HL-60 (cell line): Measurements from ENCODE around the gene DIP2C.

Source experiments
- CTCF ChIP-seq: IDR thresholded peaks from one replicate; pipeline ENCODE4 v1.5.1; 2011; ENCODE audit warnings: low read length, control low read depth, inconsistent platforms; ENCODE audit not compliant: insufficient read depth
- POLR2AphosphoS5 ChIP-seq: IDR thresholded peaks from 2 replicates; pipeline ENCODE4 v1.6.1; 2012; ENCODE audit warnings: low read depth
- REST ChIP-seq: IDR thresholded peaks from 2 replicates; pipeline ENCODE4 v1.6.1; 2012; ENCODE audit warnings: low read depth; ENCODE audit not compliant: insufficient replicate concordance

- no peak for TF ChIP-seq POLR2AphosphoS5
- no peak for TF ChIP-seq CTCF
- TF ChIP-seq REST = no peak
Measured at GRCh38 chr10:695396-695795, 5.9 kb upstream of the DIP2C start.
